NT2/D1 (cell line): ENCODE measurements around the gene IFI27L1.

ENCODE experiments used
- DNase-seq: peaks from one replicate; pipeline ENCODE4 v3.0.0-alpha.2; 2011; ENCODE audit warnings: low read depth, low spot score
- H3K27me3 ChIP-seq: 2 replicates; pipeline ENCODE4 v1.6.0; 2011; ENCODE audit warnings: mild to moderate bottlenecking; ENCODE audit not compliant: insufficient read length, insufficient read depth
- H3K36me3 ChIP-seq: 2 replicates; pipeline ENCODE4 v1.6.1; 2011; ENCODE audit warnings: mild to moderate bottlenecking, low read length, mixed read lengths; ENCODE audit not compliant: insufficient read depth, insufficient read length
- H3K4me1 ChIP-seq: 2 replicates; pipeline ENCODE4 v1.5.1; 2011; ENCODE audit not compliant: insufficient read depth, insufficient read length
- H3K4me3 ChIP-seq: 2 replicates; pipeline ENCODE4 v1.5.1; 2011; ENCODE audit warnings: low read depth; ENCODE audit not compliant: insufficient read length
- H3K9ac ChIP-seq: 2 replicates; pipeline ENCODE4 v1.6.0; 2011; ENCODE audit warnings: low read depth; ENCODE audit not compliant: insufficient read length
- H3K9me3 ChIP-seq: 2 replicates; pipeline ENCODE4 v1.5.1; 2011; ENCODE audit warnings: mild to moderate bottlenecking, low read length; ENCODE audit not compliant: insufficient read depth
- SUZ12 ChIP-seq: IDR thresholded peaks from 2 replicates; pipeline ENCODE4 v1.6.1; 2011; ENCODE audit not compliant: insufficient read length, insufficient read depth; ENCODE audit errors: extremely low read depth
- YY1 ChIP-seq: IDR thresholded peaks from 2 replicates; pipeline ENCODE4 v1.6.1; 2011; ENCODE audit not compliant: insufficient read length, insufficient read depth
- ZNF274 ChIP-seq: IDR thresholded peaks from 2 replicates; pipeline ENCODE4 v1.6.1; 2011; ENCODE audit warnings: mild to moderate bottlenecking, low read depth, low read length

IFI27L1 gene

DNA sequence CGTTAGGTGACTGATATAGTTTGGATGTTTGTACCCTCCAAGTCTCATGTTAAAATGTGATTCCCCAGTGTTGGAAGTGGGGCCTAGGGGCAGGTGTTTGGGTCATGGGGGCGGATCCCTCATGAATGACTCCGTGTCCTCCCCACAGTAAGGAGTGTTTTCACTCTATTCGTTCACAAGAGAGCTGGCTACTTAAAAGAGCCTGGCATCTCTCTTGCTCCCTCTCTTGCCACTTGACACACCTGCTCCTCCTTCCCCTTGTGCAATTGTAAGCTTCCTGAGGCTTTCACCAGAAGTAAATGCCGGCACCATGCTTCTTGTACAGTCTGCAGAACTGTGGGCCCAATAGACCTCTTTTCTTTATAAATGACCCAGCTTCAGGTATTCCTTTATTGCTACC, 45.7 kb downstream of the IFI27L1 start:
- TF ChIP-seq SUZ12: no peak
- TF ChIP-seq YY1: no peak
- TF ChIP-seq ZNF274: no peak
- H3K4me1 ChIP-seq: peaks cover 2% of the 10 kb centered on the region
- H3K9ac ChIP-seq: no peak overlapping the region
- no peak for DNase-seq
- no peaks in the 10 kb centered on the region for H3K9me3 ChIP-seq
- no peaks in the 10 kb centered on the region for H3K27me3 ChIP-seq
- peaks cover 11% of the 10 kb centered on the region for H3K36me3 ChIP-seq
- no peak overlapping the region for H3K4me3 ChIP-seq

DNA sequence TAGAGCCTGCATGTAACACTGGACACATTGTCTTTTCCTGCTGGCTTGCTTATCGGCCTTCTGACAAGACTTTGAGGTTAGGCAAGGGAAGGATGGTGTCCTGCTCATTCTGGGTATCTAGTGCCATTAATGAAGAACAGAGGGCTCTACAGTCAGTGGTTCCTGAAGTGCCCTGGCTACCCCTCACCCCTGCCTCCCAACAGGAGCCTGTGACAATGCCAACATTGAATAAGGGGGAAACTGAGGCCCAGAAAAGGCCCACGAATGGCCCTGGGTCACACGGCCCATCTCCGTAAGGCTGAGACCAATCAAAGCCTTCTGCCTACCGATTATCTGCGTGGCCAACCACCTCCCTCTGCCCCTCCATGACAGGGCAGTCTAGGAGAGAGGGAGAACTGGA, 46.2 kb downstream of the IFI27L1 start:
- Histone ChIP-seq H3K4me3 (no peak overlapping the region), H3K27me3 (no peaks in the 10 kb centered on the region), H3K4me1 (peaks cover 2% of the 10 kb centered on the region), H3K9ac (no peak overlapping the region), H3K9me3 (no peaks in the 10 kb centered on the region), H3K36me3 (peaks cover 11% of the 10 kb centered on the region)
- DNase-seq: no peak
- TF ChIP-seq YY1 (no peak), SUZ12 (no peak), ZNF274 (no peak)

- TF ChIP-seq SUZ12 (no peak), YY1 (no peak), ZNF274 (no peak)
- Histone ChIP-seq H3K4me3 (no peak overlapping the region), H3K27me3 (no peaks in the 10 kb centered on the region), H3K4me1 (peaks cover 2% of the 10 kb centered on the region), H3K9me3 (no peaks in the 10 kb centered on the region), H3K36me3 (peaks cover 11% of the 10 kb centered on the region), H3K9ac (no peak overlapping the region)
- no peak for DNase-seq
Measured at GRCh38 chr14:94128216-94128839, 47.2 kb downstream of the IFI27L1 start.

- DNase-seq: no peak
- H3K4me1 ChIP-seq: peaks cover 2% of the 10 kb centered on the region
- H3K9ac ChIP-seq: peak within 1 kb of the TSS; percentile 74
- peak within 1 kb of the TSS; percentile 57 for H3K4me3 ChIP-seq
- no peak for TF ChIP-seq ZNF274
- no peak for TF ChIP-seq YY1
- no peak for TF ChIP-seq SUZ12
- peaks cover 11% of the 10 kb centered on the region for H3K36me3 ChIP-seq
- H3K27me3 ChIP-seq: no peaks in the 10 kb centered on the region
- H3K9me3 ChIP-seq: no peaks in the 10 kb centered on the region
Measured at GRCh38 chr14:94129111-94129757, 48.1 kb downstream of the IFI27L1 start, which contains the start of gene IFI27L2. TSS of gene IFI27L2 (minus strand) at chr14:94129604. CDS start at chr14:94129564, 40 bp downstream.

DNA sequence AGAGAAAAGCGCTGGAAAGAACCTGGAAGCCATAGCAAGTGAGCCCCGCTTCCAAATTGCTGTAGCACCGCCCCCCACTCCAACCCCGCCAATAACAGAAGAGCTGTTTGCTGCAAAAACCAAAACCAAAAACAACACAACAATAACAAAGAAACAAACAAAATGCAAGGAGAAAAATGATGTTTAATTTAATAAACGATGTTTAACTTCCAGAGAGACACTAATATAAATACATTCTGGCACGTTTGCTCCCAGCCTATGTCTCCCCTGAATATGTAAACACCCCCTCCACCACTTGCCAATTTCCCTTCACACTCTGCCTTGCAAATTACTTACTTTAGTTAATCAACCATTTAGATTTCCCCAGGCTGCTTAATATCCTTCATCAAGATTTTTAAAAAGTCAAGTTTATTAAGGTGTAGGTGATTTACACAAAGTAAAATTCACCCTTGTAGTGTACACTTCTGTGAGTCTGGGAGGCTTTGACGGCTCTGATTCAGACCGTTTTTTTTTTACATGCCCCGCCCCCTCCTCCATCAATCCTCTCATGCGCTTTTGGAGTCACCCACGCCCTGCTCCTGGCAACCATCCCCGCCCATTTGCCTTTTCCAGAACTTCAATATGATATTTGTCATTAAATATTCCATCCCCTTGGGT, 48.8 kb downstream of the IFI27L1 start:
- Histone ChIP-seq H3K4me1 (peaks cover 2% of the 10 kb centered on the region), H3K27me3 (no peaks in the 10 kb centered on the region), H3K4me3 (peak overlapping the region; percentile 30), H3K36me3 (peaks cover 11% of the 10 kb centered on the region), H3K9me3 (no peaks in the 10 kb centered on the region), H3K9ac (no peak overlapping the region)
- DNase-seq: no peak
- no peak for TF ChIP-seq SUZ12
- TF ChIP-seq YY1: no peak
- no peak for TF ChIP-seq ZNF274

- TF ChIP-seq YY1 (no peak), SUZ12 (no peak)
- Histone ChIP-seq H3K4me3 (no peak overlapping the region), H3K27me3 (no peaks in the 10 kb centered on the region), H3K9ac (no peak overlapping the region), H3K9me3 (peaks cover 12% of the 10 kb centered on the region; the same call in 1 of the 2 replicates), H3K36me3 (peaks cover 5% of the 10 kb centered on the region), H3K4me1 (peaks cover 2% of the 10 kb centered on the region)
- DNase-seq: no peak
Measured at GRCh38 chr14:94132285-94132887, 51.3 kb downstream of the IFI27L1 start.

DNA sequence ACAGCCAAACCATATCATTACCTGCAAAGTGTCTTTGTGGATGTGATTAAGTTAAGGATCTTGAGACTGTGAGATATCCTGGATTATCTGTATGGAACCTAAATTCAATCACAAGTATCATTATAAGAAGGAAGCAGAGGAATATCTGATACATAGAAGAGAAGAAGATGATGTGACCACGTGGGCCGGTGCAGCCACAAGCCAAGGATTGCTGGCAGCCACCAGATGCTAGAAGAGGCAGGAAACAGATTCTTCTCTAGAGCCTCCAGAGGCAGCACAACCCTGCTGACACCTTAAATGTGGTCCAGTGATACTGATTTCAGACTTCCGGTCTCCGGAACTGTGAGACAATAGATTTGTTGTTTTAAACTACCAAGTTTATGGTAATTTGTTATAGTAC, 54.4 kb downstream of the IFI27L1 start:
- Histone ChIP-seq H3K27me3 (no peaks in the 10 kb centered on the region), H3K4me3 (no peak overlapping the region), H3K9me3 (peaks cover 12% of the 10 kb centered on the region; the same call in 1 of the 2 replicates), H3K9ac (no peak overlapping the region), H3K36me3 (no peaks in the 10 kb centered on the region), H3K4me1 (peaks cover 7% of the 10 kb centered on the region)
- TF ChIP-seq YY1: no peak
- no peak for DNase-seq
